HFF-Myc (cell line): ENCODE results near the gene SAMSN1.

ENCODE experiments used
- DNase-seq: peaks from one replicate; pipeline ENCODE4 v3.0.0-alpha.2; 2011; ENCODE audit warnings: low read depth; ENCODE audit errors: extremely low read depth
- H3K4me3 ChIP-seq: replicated peaks from 2 replicates; pipeline ENCODE4 v1.5.1; 2011; ENCODE audit warnings: low read depth, mild to moderate bottlenecking, control low read depth, low read length
- TF ChIP-seq, protein P1 (sequence below): IDR thresholded peaks from 2 replicates; pipeline ENCODE4 v1.5.1; 2012; ENCODE audit warnings: mild to moderate bottlenecking, low read depth, low read length, control low read depth; ENCODE audit errors: missing control alignments

Gene SAMSN1

DNA sequence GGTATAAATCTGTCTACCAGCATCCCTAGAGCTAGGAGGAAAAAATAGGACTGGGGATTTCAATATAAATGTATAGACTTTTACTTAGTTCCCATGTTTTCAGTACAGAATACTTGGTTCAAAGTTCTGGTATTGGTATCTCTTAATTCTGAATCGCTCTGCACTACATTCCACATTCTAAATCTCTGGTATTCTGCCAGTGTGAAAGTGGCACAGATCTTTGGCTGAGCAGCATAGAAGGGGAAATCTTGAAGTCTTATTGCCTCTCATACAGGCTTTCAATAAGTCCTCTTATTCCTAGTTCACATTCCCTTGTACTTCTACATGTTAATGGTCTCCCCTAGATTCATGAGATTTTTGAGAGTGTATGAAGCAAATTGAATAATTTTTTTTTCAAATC lies 89.2 kb downstream of the SAMSN1 start:
- TF ChIP-seq, protein P1, sequence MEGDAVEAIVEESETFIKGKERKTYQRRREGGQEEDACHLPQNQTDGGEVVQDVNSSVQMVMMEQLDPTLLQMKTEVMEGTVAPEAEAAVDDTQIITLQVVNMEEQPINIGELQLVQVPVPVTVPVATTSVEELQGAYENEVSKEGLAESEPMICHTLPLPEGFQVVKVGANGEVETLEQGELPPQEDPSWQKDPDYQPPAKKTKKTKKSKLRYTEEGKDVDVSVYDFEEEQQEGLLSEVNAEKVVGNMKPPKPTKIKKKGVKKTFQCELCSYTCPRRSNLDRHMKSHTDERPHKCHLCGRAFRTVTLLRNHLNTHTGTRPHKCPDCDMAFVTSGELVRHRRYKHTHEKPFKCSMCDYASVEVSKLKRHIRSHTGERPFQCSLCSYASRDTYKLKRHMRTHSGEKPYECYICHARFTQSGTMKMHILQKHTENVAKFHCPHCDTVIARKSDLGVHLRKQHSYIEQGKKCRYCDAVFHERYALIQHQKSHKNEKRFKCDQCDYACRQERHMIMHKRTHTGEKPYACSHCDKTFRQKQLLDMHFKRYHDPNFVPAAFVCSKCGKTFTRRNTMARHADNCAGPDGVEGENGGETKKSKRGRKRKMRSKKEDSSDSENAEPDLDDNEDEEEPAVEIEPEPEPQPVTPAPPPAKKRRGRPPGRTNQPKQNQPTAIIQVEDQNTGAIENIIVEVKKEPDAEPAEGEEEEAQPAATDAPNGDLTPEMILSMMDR, result no peak
- DNase-seq, result no peak
- H3K4me3 ChIP-seq, result no peak overlapping the region

- H3K4me3 ChIP-seq, result no peak overlapping the region
- TF ChIP-seq, protein P1, result no peak
- no peak for DNase-seq
Measured at GRCh38 chr21:14454016-14455009, 91.8 kb downstream of the SAMSN1 start.

DNA sequence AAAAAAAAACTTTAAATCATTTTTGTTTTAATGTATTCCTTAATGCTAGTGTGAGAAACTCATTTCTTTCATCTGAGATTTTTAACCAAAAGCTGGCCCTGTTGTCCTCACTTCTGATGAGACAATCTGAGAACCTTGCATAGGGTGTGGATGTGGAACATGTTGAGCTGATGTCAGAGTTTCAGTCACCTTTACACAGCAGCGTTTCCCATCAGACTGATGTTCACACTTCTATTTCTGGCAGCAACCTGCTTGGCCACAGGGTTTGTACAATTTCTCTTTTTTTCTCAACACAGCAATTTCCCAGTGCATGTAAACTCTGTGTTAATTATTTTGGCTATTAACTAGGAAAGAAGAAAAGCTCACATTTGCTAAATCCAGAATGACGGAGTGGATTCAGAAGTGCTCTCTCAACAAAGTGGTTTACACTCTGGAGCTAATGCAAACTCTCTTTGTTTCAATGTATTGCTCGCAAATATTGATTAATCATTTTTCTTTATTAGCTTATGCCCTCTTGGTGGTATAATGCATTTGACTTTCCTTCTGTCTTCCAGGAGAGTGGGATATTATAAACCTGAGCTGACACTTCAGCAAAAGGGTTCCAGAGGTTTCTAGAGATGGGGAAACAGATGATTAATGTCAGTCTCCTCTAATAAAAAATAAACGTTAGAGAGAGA lies 92.6 kb downstream of the SAMSN1 start:
- DNase-seq, result no peak
- no peak overlapping the region for H3K4me3 ChIP-seq
- TF ChIP-seq, protein P1, result no peak

DNA sequence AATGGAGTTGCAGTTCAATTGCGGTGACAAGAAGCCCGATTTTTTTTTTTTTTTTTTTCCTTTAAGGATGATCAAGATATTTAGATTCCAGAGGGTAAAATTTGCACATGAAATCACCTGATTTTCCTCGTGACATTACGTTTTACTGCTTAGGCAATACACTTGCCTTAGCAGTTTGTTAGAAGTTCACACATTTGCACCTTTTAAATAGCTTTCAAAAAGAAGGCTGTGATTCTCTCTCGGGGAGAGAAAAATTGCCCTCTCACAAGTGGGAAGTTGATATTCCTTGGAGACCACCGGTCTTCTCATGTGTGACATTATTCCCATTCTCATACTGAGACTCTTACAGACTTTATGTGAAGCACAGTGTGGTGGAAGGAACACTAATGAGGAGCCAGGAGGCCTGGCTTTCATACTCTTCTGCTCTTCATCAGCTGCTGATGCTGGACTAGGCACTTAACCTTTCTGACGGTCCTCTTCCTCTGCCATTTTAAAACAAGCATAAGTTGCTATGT lies 93.3 kb downstream of the SAMSN1 start:
- DNase-seq, result no peak
- TF ChIP-seq, protein P1, result no peak
- H3K4me3 ChIP-seq, result no peak overlapping the region

DNA sequence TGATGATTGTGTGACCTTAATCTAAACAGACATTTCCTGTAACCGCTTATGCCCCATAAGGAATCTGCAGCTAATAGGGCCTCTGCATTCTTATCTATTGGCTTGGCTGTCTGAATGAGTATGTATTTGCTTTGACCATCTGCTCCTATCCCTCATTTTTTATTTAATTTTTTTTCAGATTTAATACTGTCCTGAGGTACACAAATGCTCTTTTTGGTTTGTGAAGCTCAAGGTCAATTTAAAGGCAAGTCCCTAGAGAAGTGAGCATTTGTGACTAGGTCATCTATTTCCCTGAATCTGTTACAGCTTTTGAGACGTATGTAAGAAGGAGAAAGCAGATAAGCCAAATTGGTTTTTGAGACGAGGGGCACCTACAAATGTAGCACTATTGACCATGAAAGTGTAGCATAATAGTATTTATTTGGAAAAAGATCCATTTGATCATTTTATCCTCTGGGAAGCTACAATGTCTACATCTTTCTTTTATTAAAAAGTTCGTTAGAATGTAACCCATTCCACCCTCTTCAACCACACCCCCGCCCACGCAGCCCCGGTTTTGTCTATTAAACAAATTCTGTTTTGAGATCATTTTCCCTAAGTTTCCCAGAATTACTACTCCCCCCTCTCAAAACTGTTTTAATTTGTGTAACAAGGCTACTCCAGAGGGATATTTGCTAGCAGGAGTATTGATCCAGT lies 93.9 kb downstream of the SAMSN1 start:
- TF ChIP-seq, protein P1, result no peak
- DNase-seq, result no peak
- H3K4me3 ChIP-seq, result no peak overlapping the region

DNA sequence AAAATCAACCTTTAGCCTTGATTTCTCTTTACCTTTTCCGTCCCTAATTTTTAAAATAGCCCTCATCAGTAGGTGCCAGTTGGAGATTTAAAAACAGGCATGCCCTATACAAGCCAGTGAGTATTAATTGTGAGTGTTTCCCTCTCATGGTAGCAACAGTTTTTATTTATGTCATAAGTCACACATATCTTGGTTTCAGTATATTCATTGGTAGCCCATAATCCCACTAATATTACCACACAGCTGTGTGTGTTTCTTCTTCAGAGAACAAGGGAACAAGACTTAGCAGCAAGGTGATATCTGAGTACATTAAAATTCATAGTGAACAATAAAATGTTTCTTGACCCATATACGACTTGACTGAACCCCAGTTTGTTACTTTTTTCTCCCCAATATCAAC lies 94.6 kb downstream of the SAMSN1 start:
- H3K4me3 ChIP-seq, result no peak overlapping the region
- no peak for DNase-seq
- TF ChIP-seq, protein P1, result no peak
